ENCODE data around the gene HTR7. TPM values are rescaled to one million over a fixed set of nuclear protein-coding genes. Genes with fewer than 3 reads are reported as not detected.

HTR7 gene
- total RNA-seq, 2 donors from 2014 or later, result 0.70 to 7.3 TPM

DNA sequence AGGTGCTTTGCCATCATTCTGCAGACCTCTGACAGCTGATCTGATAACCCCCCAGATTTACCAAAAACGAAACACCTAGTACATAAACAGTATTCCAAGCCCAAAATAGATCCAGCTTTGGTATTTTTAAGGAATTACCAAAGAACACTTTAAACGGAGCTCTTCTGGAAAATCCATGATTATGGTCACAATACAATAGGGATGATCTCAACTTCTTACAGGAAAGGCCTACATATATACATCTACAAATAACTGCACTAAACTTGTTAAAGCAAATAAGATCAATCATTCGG is 69.7 kb downstream of the HTR7 start:
- Histone ChIP-seq H3K27ac (ENCODE audit: low read depth, low read length) (no peak overlapping the region), H3K9ac (ENCODE audit: extremely low read depth, low read length, poor library complexity, severe bottlenecking) (no peak overlapping the region), H3K36me3 (ENCODE audit: control insufficient read depth, insufficient read depth, low read length) (no peaks in the 10 kb centered on the region), H3K4me3 (ENCODE audit: low read length) (no peak overlapping the region), H3K27me3 (ENCODE audit: control insufficient read depth, insufficient read depth, low read length, poor library complexity, severe bottlenecking) (no peaks in the 10 kb centered on the region), H3K9me3 (ENCODE audit: control insufficient read depth, low read length) (no peaks in the 10 kb centered on the region), H3K4me1 (ENCODE audit: control insufficient read depth, insufficient read depth, low read length) (no peaks in the 10 kb centered on the region)
- no peaks in the 10 kb centered on the region for H3K27me3 Mint-ChIP-seq (ENCODE audit: insufficient read depth)
- H3K9me3 Mint-ChIP-seq, result no peaks in the 10 kb centered on the region
- WGBS, 2 experiments (ENCODE audit: insufficient coverage in 1 of 2, insufficient read length in 1 of 2), result 67 to 68% methylated on average over 3 of the region's 3 CpGs
- no peaks in the 10 kb centered on the region for H3K4me1 Mint-ChIP-seq
- DNase-seq, result no peak
- H3K36me3 Mint-ChIP-seq (ENCODE audit: low read depth), result no peaks in the 10 kb centered on the region
- H3K27ac Mint-ChIP-seq, result no peak overlapping the region
- no peak overlapping the region for H3K4me3 Mint-ChIP-seq
- TF ChIP-seq, protein P1, sequence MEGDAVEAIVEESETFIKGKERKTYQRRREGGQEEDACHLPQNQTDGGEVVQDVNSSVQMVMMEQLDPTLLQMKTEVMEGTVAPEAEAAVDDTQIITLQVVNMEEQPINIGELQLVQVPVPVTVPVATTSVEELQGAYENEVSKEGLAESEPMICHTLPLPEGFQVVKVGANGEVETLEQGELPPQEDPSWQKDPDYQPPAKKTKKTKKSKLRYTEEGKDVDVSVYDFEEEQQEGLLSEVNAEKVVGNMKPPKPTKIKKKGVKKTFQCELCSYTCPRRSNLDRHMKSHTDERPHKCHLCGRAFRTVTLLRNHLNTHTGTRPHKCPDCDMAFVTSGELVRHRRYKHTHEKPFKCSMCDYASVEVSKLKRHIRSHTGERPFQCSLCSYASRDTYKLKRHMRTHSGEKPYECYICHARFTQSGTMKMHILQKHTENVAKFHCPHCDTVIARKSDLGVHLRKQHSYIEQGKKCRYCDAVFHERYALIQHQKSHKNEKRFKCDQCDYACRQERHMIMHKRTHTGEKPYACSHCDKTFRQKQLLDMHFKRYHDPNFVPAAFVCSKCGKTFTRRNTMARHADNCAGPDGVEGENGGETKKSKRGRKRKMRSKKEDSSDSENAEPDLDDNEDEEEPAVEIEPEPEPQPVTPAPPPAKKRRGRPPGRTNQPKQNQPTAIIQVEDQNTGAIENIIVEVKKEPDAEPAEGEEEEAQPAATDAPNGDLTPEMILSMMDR (conservative IDR thresholded peaks at IDR 0.05), result no peak

DNA sequence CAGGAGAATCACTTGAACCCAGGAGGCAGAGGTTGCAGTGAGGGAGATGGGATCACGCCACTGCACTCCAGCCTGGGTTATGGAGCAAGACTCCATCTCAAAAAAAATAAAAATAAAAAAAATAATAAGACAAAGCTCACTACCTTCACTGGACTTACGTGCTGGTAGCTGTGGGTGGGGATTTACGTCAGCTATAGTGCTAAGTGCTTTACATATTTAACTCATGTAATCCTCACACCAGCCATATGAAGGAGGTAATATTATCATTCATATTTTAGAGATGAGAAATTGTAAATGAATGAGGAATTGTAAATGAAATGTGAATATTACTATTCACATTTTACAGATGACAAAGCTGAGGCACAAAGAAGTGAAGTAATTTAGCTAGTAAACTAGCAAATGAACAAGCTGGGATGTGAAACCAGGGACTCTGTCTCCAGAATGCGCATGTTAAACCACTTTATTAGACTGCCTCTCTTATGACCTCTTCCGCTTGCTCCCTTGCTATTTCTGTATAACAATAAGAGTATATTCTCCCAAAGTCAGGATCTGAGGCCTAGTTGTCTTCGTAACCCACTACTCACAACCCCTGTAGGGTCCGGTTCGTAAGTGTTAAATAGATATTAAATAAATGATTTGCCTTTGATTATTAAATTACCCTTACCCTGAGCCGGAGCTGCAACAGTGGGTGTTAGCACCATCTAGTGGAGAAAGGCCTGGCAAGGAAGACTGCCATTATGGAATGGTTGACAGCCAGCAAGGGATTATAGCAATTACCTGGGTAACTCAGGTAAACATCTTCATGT is 70.2 kb downstream of the HTR7 start:
- no peaks in the 10 kb centered on the region for H3K27me3 ChIP-seq (ENCODE audit: control insufficient read depth, insufficient read depth, low read length, poor library complexity, severe bottlenecking)
- Mint-ChIP-seq H3K9me3 (no peaks in the 10 kb centered on the region), H3K27ac (no peak overlapping the region), H3K4me1 (no peaks in the 10 kb centered on the region), H3K4me3 (no peak overlapping the region), H3K36me3 (ENCODE audit: low read depth) (no peaks in the 10 kb centered on the region), H3K27me3 (ENCODE audit: insufficient read depth) (no peaks in the 10 kb centered on the region)
- TF ChIP-seq, protein P1 (conservative IDR thresholded peaks at IDR 0.05), result peak; percentile 93
- H3K27ac ChIP-seq (ENCODE audit: low read depth, low read length), result no peak overlapping the region
- H3K9ac ChIP-seq (ENCODE audit: extremely low read depth, low read length, poor library complexity, severe bottlenecking), result no peak overlapping the region
- WGBS, 2 experiments (ENCODE audit: insufficient coverage in 1 of 2, insufficient read length in 1 of 2), result 92% methylated on average over 5 of the region's 9 CpGs; no CpG with 5 or more reads in 1 of the 2 experiments
- H3K9me3 ChIP-seq (ENCODE audit: control insufficient read depth, low read length), result no peaks in the 10 kb centered on the region
- peak; percentile 79 for DNase-seq
- no peak overlapping the region for H3K4me3 ChIP-seq (ENCODE audit: low read length)
- H3K36me3 ChIP-seq (ENCODE audit: control insufficient read depth, insufficient read depth, low read length), result no peaks in the 10 kb centered on the region
- H3K4me1 ChIP-seq (ENCODE audit: control insufficient read depth, insufficient read depth, low read length), result no peaks in the 10 kb centered on the region

DNA sequence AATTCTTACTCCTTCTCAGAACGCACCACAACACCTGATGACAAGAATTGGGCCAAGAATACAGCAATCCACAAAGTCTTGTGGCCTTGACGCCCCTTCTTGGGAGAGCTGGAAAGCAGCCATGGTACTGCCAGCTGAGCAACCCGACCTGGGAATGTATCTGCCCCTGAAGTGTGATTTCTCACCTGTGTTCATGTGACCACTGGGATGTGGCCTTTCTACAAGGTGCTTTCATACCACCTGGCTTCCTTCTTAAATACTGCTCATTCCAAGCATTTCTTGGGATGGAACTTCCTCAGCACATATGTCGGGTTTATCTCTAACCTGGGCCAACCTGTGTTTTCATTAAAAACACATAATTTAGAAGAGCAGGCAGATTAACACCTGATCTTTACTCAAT is 72.1 kb downstream of the HTR7 start:
- no peaks in the 10 kb centered on the region for H3K27me3 ChIP-seq (ENCODE audit: control insufficient read depth, insufficient read depth, low read length, poor library complexity, severe bottlenecking)
- H3K4me1 ChIP-seq (ENCODE audit: control insufficient read depth, insufficient read depth, low read length), result no peaks in the 10 kb centered on the region
- no peaks in the 10 kb centered on the region for H3K9me3 ChIP-seq (ENCODE audit: control insufficient read depth, low read length)
- H3K27me3 Mint-ChIP-seq (ENCODE audit: insufficient read depth), result no peaks in the 10 kb centered on the region
- H3K36me3 ChIP-seq (ENCODE audit: control insufficient read depth, insufficient read depth, low read length), result no peaks in the 10 kb centered on the region
- H3K27ac Mint-ChIP-seq, result no peak overlapping the region
- H3K9ac ChIP-seq (ENCODE audit: extremely low read depth, low read length, poor library complexity, severe bottlenecking), result no peak overlapping the region
- no peak overlapping the region for H3K4me3 Mint-ChIP-seq
- H3K9me3 Mint-ChIP-seq, result no peaks in the 10 kb centered on the region
- TF ChIP-seq, protein P1 (conservative IDR thresholded peaks at IDR 0.05), result no peak
- peak; percentile 55 for DNase-seq
- no peak overlapping the region for H3K4me3 ChIP-seq (ENCODE audit: low read length)
- no peaks in the 10 kb centered on the region for H3K36me3 Mint-ChIP-seq (ENCODE audit: low read depth)
- no peaks in the 10 kb centered on the region for H3K4me1 Mint-ChIP-seq
- H3K27ac ChIP-seq (ENCODE audit: low read depth, low read length), result no peak overlapping the region
- 91 to 98% methylated on average over 4 of the region's 4 CpGs for WGBS, 2 experiments (ENCODE audit: insufficient coverage in 1 of 2, insufficient read length in 1 of 2)

Measured in endodermal cell (in vitro differentiated cells).